DOHH2 (cell line): ENCODE data around the gene ABCC8.

Source experiments
- EZH2phosphoT487 ChIP-seq: fragments of 200-600 bp; sonication (generic); IDR thresholded peaks from 2 replicates; pipeline ENCODE4 v1.6.1; 2017; ENCODE audit warnings: borderline replicate concordance, mild to moderate bottlenecking, antibody characterized with exemption, low read length, moderate library complexity, mixed read lengths
- TF ChIP-seq, protein P1 (sequence below): fragments of 200-600 bp; sonication (generic); IDR thresholded peaks from one replicate; pipeline ENCODE4 v1.5.1; 2014; ENCODE audit warnings: antibody characterized with exemption, mild to moderate bottlenecking, low read depth, low read length; ENCODE audit not compliant: poor library complexity, severe bottlenecking

DNA sequence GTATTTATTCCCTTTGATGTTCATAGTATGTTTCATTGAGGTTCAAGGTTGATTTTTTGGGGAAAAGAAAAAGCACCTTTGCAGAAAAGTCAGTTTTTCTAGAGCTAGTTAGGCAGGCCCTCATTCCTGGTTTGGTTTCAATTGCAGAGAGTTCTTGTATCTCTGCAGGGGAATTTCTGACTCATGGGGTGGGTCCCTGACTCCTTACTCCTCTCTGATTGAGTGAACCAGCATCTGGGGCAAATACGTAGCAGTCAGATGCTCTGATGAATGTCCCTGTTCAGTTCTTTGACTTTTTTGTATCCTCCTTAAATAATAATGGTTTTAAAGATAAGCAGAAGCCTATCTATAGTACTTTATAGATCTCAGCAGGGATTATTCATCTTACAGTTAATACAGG lies 132.7 kb downstream of the ABCC8 start:
- TF ChIP-seq, protein P1, sequence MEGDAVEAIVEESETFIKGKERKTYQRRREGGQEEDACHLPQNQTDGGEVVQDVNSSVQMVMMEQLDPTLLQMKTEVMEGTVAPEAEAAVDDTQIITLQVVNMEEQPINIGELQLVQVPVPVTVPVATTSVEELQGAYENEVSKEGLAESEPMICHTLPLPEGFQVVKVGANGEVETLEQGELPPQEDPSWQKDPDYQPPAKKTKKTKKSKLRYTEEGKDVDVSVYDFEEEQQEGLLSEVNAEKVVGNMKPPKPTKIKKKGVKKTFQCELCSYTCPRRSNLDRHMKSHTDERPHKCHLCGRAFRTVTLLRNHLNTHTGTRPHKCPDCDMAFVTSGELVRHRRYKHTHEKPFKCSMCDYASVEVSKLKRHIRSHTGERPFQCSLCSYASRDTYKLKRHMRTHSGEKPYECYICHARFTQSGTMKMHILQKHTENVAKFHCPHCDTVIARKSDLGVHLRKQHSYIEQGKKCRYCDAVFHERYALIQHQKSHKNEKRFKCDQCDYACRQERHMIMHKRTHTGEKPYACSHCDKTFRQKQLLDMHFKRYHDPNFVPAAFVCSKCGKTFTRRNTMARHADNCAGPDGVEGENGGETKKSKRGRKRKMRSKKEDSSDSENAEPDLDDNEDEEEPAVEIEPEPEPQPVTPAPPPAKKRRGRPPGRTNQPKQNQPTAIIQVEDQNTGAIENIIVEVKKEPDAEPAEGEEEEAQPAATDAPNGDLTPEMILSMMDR = no peak
- no peak for TF ChIP-seq EZH2phosphoT487
